SJCRH30 (cell line): ENCODE measurements around the gene BDH1. TPM values are rescaled to one million over a fixed set of nuclear protein-coding genes. Genes with fewer than 3 reads are reported as not detected.

Experiments used
- DNase-seq, 2 experiments: peaks; one replicate each; pipeline ENCODE4 v3.0.0-alpha.2; 2015 to 2020
- H3K27ac ChIP-seq: fragments of 250-450 bp; sonication (Bioruptor Pico); 2 replicates; pipeline ENCODE4 v1.5.1; 2020; ENCODE audit warnings: mild to moderate bottlenecking, moderate library complexity
- H3K27me3 ChIP-seq: fragments of 250-450 bp; sonication (Bioruptor Pico); 2 replicates; pipeline ENCODE4 v1.5.1; 2020; ENCODE audit warnings: mild to moderate bottlenecking, moderate library complexity
- H3K36me3 ChIP-seq: fragments of 250-450 bp; sonication (Bioruptor Pico); 2 replicates; pipeline ENCODE4 v1.5.1; 2020; ENCODE audit warnings: mild to moderate bottlenecking, moderate library complexity
- H3K4me1 ChIP-seq: fragments of 250-450 bp; sonication (Bioruptor Pico); 2 replicates; pipeline ENCODE4 v1.5.1; 2020; ENCODE audit warnings: mild to moderate bottlenecking, moderate library complexity
- H3K4me3 ChIP-seq: fragments of 250-450 bp; sonication (Bioruptor Pico); 2 replicates; pipeline ENCODE4 v1.5.1; 2020; ENCODE audit warnings: mild to moderate bottlenecking, moderate library complexity
- H3K9me3 ChIP-seq: fragments of 250-450 bp; sonication (Bioruptor Pico); replicated peaks from 2 replicates; pipeline ENCODE4 v1.5.1; 2020; ENCODE audit warnings: mild to moderate bottlenecking, moderate library complexity
- total RNA-seq: library from RNA; depleted of rRNA; stranded (reverse); fragments of >200 nt; shearing (Covaris generic); gene quantifications from 2 replicates; pipeline ENCODE4 v1.2.3, GENCODE V29; 2014

BDH1 gene
- total RNA-seq, 1 experiment from 2014 or later: 34.8 TPM

GRCh38 chr3:197546307-197547085 lies 9.3 kb downstream of the BDH1 start:
- Histone ChIP-seq H3K4me3 (no peak overlapping the region), H3K36me3 (peaks cover 2% of the 10 kb centered on the region; the same call in 1 of the 2 replicates), H3K27me3 (no peaks in the 10 kb centered on the region), H3K4me1 (peaks cover 21% of the 10 kb centered on the region), H3K27ac (peak overlapping the region; percentile 70; the same call in 1 of the 2 replicates), H3K9me3 (no peaks in the 10 kb centered on the region)
- no peak for DNase-seq

DNA sequence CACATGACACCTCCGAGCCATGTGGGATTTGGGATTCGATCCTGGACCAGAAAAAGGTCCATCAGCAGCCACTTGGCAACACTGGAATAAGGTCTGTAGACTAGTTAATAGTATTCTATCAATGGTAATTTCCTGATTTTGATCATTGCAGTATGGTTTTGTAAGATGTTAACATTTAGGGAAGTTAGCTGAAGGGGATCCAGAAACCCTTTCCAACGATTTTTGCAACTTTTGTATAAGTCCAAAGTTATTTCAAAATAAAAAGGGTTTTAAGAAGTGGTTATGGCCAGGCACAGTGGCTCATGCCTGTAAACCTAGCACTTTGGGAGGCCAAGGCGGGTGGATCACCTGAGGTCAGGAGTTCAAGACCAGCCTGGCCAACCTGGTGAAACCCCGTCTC lies 10.2 kb downstream of the BDH1 start:
- H3K27me3 ChIP-seq: no peaks in the 10 kb centered on the region
- DNase-seq: no peak
- H3K36me3 ChIP-seq: peaks cover 2% of the 10 kb centered on the region; the same call in 1 of the 2 replicates

GRCh38 chr3:197545101-197545500 lies 10.7 kb downstream of the BDH1 start:
- DNase-seq: peak; percentile 49 to 80
- Histone ChIP-seq H3K27me3 (no peaks in the 10 kb centered on the region), H3K27ac (peak overlapping the region; percentile 70), H3K9me3 (no peaks in the 10 kb centered on the region), H3K4me3 (no peak overlapping the region), H3K4me1 (peaks cover 29% of the 10 kb centered on the region), H3K36me3 (peaks cover 2% of the 10 kb centered on the region; the same call in 1 of the 2 replicates)

More for the DNA sequence above, 10.2 kb downstream of the BDH1 start:
- H3K27ac ChIP-seq: peak overlapping the region; percentile 70
- H3K4me1 ChIP-seq: peaks cover 29% of the 10 kb centered on the region
- H3K9me3 ChIP-seq: no peaks in the 10 kb centered on the region
- H3K4me3 ChIP-seq: no peak overlapping the region

- no peak for DNase-seq
- no peak overlapping the region for H3K4me3 ChIP-seq
- no peaks in the 10 kb centered on the region for H3K9me3 ChIP-seq
- no peak overlapping the region for H3K27ac ChIP-seq
- no peaks in the 10 kb centered on the region for H3K27me3 ChIP-seq
- peaks cover 2% of the 10 kb centered on the region; the same call in 1 of the 2 replicates for H3K36me3 ChIP-seq
- H3K4me1 ChIP-seq: peaks cover 29% of the 10 kb centered on the region
Measured at GRCh38 chr3:197542741-197543454, 12.9 kb downstream of the BDH1 start.

GRCh38 chr3:197541756-197542539 lies 13.8 kb downstream of the BDH1 start:
- no peaks in the 10 kb centered on the region for H3K9me3 ChIP-seq
- peaks cover 29% of the 10 kb centered on the region for H3K4me1 ChIP-seq
- peak overlapping the region; percentile 19 for H3K27ac ChIP-seq
- peak overlapping the region; percentile 16; the same call in 1 of the 2 replicates for H3K4me3 ChIP-seq
- peaks cover 2% of the 10 kb centered on the region; the same call in 1 of the 2 replicates for H3K36me3 ChIP-seq
- no peaks in the 10 kb centered on the region for H3K27me3 ChIP-seq
- peak; percentile 95 to 98 for DNase-seq

DNA sequence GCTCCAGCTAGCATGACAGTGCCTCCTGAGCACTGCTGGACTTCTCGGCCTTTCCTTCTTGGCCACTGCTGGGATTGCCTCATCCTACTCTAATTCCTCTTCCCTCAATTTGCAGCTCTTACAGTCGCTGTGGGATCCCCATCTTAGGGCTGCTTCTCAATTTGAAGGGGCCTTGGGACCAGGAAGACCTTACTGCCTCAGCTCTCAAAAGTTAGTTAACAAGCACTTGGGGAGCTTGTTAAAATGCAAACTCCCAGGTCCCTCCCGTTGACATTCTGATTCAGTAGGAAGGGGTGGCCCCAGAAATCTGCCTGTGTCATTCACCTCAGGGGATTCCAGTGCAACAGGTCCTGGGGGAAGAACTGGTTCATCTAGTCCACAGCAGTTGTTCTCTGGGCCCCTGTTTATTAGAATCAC lies 14.8 kb downstream of the BDH1 start:
- Histone ChIP-seq H3K4me1 (peaks cover 29% of the 10 kb centered on the region), H3K27ac (no peak overlapping the region; the same call in 1 of the 2 replicates), H3K9me3 (no peaks in the 10 kb centered on the region), H3K27me3 (no peaks in the 10 kb centered on the region), H3K4me3 (no peak overlapping the region), H3K36me3 (peaks cover 4% of the 10 kb centered on the region; the same call in 1 of the 2 replicates)
- peak in 1 of 2 experiments; percentile 53 for DNase-seq

- H3K27me3 ChIP-seq: no peaks in the 10 kb centered on the region
- 0 out of 2 replicates have a peak, but pooled peaks cover 2% of the 10 kb centered on the region for H3K36me3 ChIP-seq
- H3K4me1 ChIP-seq: peaks cover 17% of the 10 kb centered on the region
- H3K27ac ChIP-seq: no peak overlapping the region
- DNase-seq: no peak
- no peak overlapping the region for H3K4me3 ChIP-seq
- no peaks in the 10 kb centered on the region for H3K9me3 ChIP-seq
Measured at GRCh38 chr3:197539651-197540051, 16.1 kb downstream of the BDH1 start.

DNA sequence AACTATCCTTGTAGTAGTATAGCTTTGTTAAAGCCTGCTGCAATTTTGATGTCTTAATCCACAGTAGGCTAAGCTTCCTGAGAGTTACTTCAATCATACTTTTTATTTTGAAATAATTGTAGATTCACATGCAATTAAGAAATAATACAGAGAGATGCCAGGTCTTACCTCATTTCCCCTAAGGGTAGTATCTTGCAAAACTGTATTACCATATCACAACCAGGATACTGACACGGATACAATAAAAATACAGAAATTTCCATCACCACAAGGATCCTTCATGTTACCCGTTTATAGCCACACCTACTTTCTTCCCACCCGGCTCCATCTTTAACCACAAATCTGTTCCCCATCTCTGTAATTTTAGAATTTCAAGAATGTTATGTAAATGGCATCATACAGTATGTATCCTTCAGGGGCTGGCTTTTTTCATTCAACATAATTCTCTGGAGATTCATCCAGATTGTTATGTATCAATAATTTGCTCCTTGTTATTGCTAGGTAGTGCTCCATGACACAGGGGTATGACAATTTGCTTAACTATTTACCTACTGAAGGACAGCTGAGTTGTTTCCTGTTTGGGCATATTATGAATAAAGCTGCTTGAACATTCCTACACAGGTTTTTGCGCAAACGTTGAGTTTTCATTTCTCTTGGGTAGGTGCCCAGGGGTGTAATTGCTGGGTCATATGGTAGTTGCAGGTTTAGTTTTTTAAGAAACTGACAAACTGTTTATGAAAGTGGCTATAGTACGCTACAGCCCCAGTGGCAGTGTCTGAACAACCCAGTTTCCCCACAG lies 21.6 kb downstream of the BDH1 start:
- Histone ChIP-seq H3K9me3 (no peaks in the 10 kb centered on the region), H3K27me3 (no peaks in the 10 kb centered on the region), H3K36me3 (peaks cover 19% of the 10 kb centered on the region), H3K4me3 (no peak overlapping the region), H3K27ac (no peak overlapping the region), H3K4me1 (no peaks in the 10 kb centered on the region)
- DNase-seq: no peak

GRCh38 chr3:197533396-197533795 lies 22.4 kb downstream of the BDH1 start:
- DNase-seq: no peak
- H3K9me3 ChIP-seq: no peaks in the 10 kb centered on the region
- H3K36me3 ChIP-seq: peaks cover 22% of the 10 kb centered on the region
- H3K27ac ChIP-seq: no peak overlapping the region
- H3K4me1 ChIP-seq: no peaks in the 10 kb centered on the region
- H3K4me3 ChIP-seq: no peak overlapping the region
- H3K27me3 ChIP-seq: no peaks in the 10 kb centered on the region

DNA sequence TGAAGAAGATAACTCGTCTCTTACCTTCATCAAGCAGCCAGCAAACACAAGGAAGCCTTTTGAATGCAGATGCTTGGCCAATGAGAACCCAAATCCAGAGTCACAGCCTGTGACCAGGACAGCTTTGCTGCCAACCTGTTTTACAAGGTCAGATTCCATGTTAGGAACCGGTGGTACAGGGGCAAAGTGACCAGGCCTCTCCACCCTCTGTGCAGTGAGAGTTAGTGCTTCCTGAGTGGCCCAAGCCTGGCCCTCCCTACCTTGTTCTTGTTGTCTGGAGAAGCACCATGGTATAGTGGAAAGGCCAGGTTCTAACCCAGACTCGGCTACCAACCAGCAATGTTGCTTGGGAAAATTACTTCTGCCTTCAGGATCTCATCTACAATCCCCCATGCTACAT lies 23.4 kb downstream of the BDH1 start:
- H3K27ac ChIP-seq: no peak overlapping the region
- no peaks in the 10 kb centered on the region for H3K4me1 ChIP-seq
- DNase-seq: no peak
- H3K27me3 ChIP-seq: no peaks in the 10 kb centered on the region
- H3K36me3 ChIP-seq: peaks cover 28% of the 10 kb centered on the region
- no peaks in the 10 kb centered on the region for H3K9me3 ChIP-seq
- no peak overlapping the region for H3K4me3 ChIP-seq

GRCh38 chr3:197528190-197528589 lies 27.6 kb downstream of the BDH1 start:
- Histone ChIP-seq H3K36me3 (peaks cover 33% of the 10 kb centered on the region), H3K27ac (no peak overlapping the region)
- DNase-seq: no peak

GRCh38 chr3:197527569-197527968 lies 28.2 kb downstream of the BDH1 start:
- Histone ChIP-seq H3K4me1 (peaks cover 3% of the 10 kb centered on the region), H3K27ac (no peak overlapping the region), H3K9me3 (no peaks in the 10 kb centered on the region), H3K4me3 (no peak overlapping the region), H3K27me3 (no peaks in the 10 kb centered on the region), H3K36me3 (peaks cover 33% of the 10 kb centered on the region)
- no peak for DNase-seq

More at GRCh38 chr3:197528190-197528589, 27.6 kb downstream of the BDH1 start:
- no peaks in the 10 kb centered on the region for H3K4me1 ChIP-seq
- no peaks in the 10 kb centered on the region for H3K9me3 ChIP-seq
- no peak overlapping the region for H3K4me3 ChIP-seq
- no peaks in the 10 kb centered on the region for H3K27me3 ChIP-seq

- Histone ChIP-seq H3K36me3 (peaks cover 24% of the 10 kb centered on the region), H3K4me1 (peaks cover 19% of the 10 kb centered on the region), H3K27ac (no peak overlapping the region), H3K9me3 (no peaks in the 10 kb centered on the region), H3K27me3 (no peaks in the 10 kb centered on the region), H3K4me3 (no peak overlapping the region)
- no peak for DNase-seq
Measured at GRCh38 chr3:197525706-197526105, 30.1 kb downstream of the BDH1 start.

GRCh38 chr3:197524128-197524527 lies 31.6 kb downstream of the BDH1 start:
- no peak overlapping the region for H3K27ac ChIP-seq
- no peaks in the 10 kb centered on the region for H3K9me3 ChIP-seq
- H3K4me3 ChIP-seq: no peak overlapping the region
- peaks cover 31% of the 10 kb centered on the region for H3K4me1 ChIP-seq
- H3K27me3 ChIP-seq: no peaks in the 10 kb centered on the region
- H3K36me3 ChIP-seq: peaks cover 19% of the 10 kb centered on the region
- no peak for DNase-seq
